Tibial artery (tissue), 4 donors: ENCODE results near the gene SCN3B.

Experiments
- DNase-seq, 2 donors: peaks; one replicate each; pipeline ENCODE4 v3.0.0-alpha.2; 2019
- H3K27ac ChIP-seq, 2 donors: fragments of 200-600 bp; sonication (generic) in 1 of 2; 1 replicate in 1 of 2; 2 replicates in 1 of 2; pipeline ENCODE4 v1.5.1; 2018 to 2019; ENCODE audit warnings: mild to moderate bottlenecking in 1 of 2
- H3K27me3 ChIP-seq, 2 donors: fragments of 200-600 bp; sonication (generic) in 1 of 2; one replicate each; pipeline versions ENCODE4 v1.5.1 to v1.6.0; 2016 to 2019
- H3K36me3 ChIP-seq, 3 donors: fragments of 200-600 bp; sonication (generic) in 2 of 3; one replicate each; pipeline ENCODE4 v1.5.1; 2016 to 2019; ENCODE audit warnings: mild to moderate bottlenecking in 2 of 3
- H3K4me1 ChIP-seq, 4 donors: fragments of 200-600 bp; sonication (generic) in 2 of 4; 1 replicate in 3 of 4; 2 replicates in 1 of 4; pipeline ENCODE4 v1.5.1; 2016 to 2019
- H3K4me3 ChIP-seq, 2 donors: fragments of 200-600 bp; sonication (generic) in 1 of 2; 1 replicate in 1 of 2; 2 replicates in 1 of 2; pipeline ENCODE4 v1.5.1; 2018 to 2019; ENCODE audit warnings: mild to moderate bottlenecking in 2 of 2
- H3K9me3 ChIP-seq, 3 donors: fragments of 200-600 bp; sonication (generic) in 1 of 3; one replicate each; pipeline ENCODE4 v1.5.1; 2016 to 2019
- CTCF ChIP-seq, 2 experiments: fragments of 200-600 bp in 1 of 2; fragments of 450-650 bp in 1 of 2; IDR thresholded peaks; one replicate each; pipeline ENCODE4 v1.5.1; 2017 to 2019; ENCODE audit warnings: antibody characterized with exemption in 2 of 2, mild to moderate bottlenecking in 1 of 2, moderate library complexity in 1 of 2
- intact Hi-C: fragments of 100-400 bp; cut with DNase I; formaldehyde crosslinking; loops from one replicate; pipeline ENCODE4 v1.15.0; 2023; ENCODE audit warnings: low total_unique reads

SCN3B gene

GRCh38 chr11:123586568-123586967 is 67.9 kb downstream of the SCN3B start:
- Histone ChIP-seq H3K27ac (no peak overlapping the region), H3K9me3 (no peaks in the 10 kb centered on the region), H3K27me3 (peaks cover 0 to 14% of the 10 kb centered on the region in 2 donors), H3K4me1 (no peaks in the 10 kb centered on the region), H3K36me3 (no peaks in the 10 kb centered on the region), H3K4me3 (no peak overlapping the region)
- TF ChIP-seq CTCF (IDR thresholded peaks at IDR 0.05), result no peak
- intact Hi-C loops, result no loop called here
- no peak for DNase-seq

- H3K36me3 ChIP-seq, result no peaks in the 10 kb centered on the region
- intact Hi-C loops, result no loop called here
- no peak for DNase-seq
Observed at GRCh38 chr11:123585706-123586105, 68.7 kb downstream of the SCN3B start.

GRCh38 chr11:123585206-123585605 is 69.2 kb downstream of the SCN3B start:
- Histone ChIP-seq H3K4me1 (no peaks in the 10 kb centered on the region), H3K27me3 (peaks cover 0 to 26% of the 10 kb centered on the region in 2 donors), H3K9me3 (no peaks in the 10 kb centered on the region), H3K4me3 (no peak overlapping the region), H3K36me3 (no peaks in the 10 kb centered on the region), H3K27ac (no peak overlapping the region)
- no peak for DNase-seq
- intact Hi-C loops, result no loop called here
- TF ChIP-seq CTCF (IDR thresholded peaks at IDR 0.05), result no peak

More at GRCh38 chr11:123585706-123586105, 68.7 kb downstream of the SCN3B start:
- Histone ChIP-seq H3K9me3 (no peaks in the 10 kb centered on the region), H3K4me3 (no peak overlapping the region), H3K27me3 (peaks cover 0 to 22% of the 10 kb centered on the region in 2 donors), H3K27ac (no peak overlapping the region), H3K4me1 (no peaks in the 10 kb centered on the region)
- no peak for TF ChIP-seq CTCF (IDR thresholded peaks at IDR 0.05)

- H3K9me3 ChIP-seq, result no peaks in the 10 kb centered on the region
- no peak overlapping the region for H3K27ac ChIP-seq
- H3K27me3 ChIP-seq, result peaks cover 0 to 31% of the 10 kb centered on the region in 2 donors
- H3K36me3 ChIP-seq, result no peaks in the 10 kb centered on the region
- no peaks in the 10 kb centered on the region for H3K4me1 ChIP-seq
- intact Hi-C loops, result no loop called here
- no peak overlapping the region for H3K4me3 ChIP-seq
- DNase-seq, result no peak
- TF ChIP-seq CTCF (IDR thresholded peaks at IDR 0.05), result no peak
Observed at GRCh38 chr11:123584737-123585136, 69.7 kb downstream of the SCN3B start.

- Histone ChIP-seq H3K4me1 (no peaks in the 10 kb centered on the region), H3K27me3 (peaks cover 0 to 37% of the 10 kb centered on the region in 2 donors), H3K9me3 (no peaks in the 10 kb centered on the region), H3K4me3 (no peak overlapping the region), H3K27ac (no peak overlapping the region), H3K36me3 (no peaks in the 10 kb centered on the region)
- DNase-seq, result no peak
- intact Hi-C loops, result no loop called here
- TF ChIP-seq CTCF (IDR thresholded peaks at IDR 0.05), result no peak
Observed at GRCh38 chr11:123584186-123584585, 70.2 kb downstream of the SCN3B start.

- intact Hi-C loops, result no loop called here
- no peak overlapping the region for H3K27ac ChIP-seq
- H3K4me1 ChIP-seq, result no peaks in the 10 kb centered on the region
- peaks cover 0 to 46% of the 10 kb centered on the region in 2 donors for H3K27me3 ChIP-seq
- no peaks in the 10 kb centered on the region for H3K9me3 ChIP-seq
- no peak for TF ChIP-seq CTCF (IDR thresholded peaks at IDR 0.05)
- no peaks in the 10 kb centered on the region for H3K36me3 ChIP-seq
- H3K4me3 ChIP-seq, result no peak overlapping the region
- no peak for DNase-seq
Observed at GRCh38 chr11:123582992-123583504, 71.4 kb downstream of the SCN3B start.
